Stimulated activated CD8-positive, alpha-beta memory T cell treated with anti-CD3 and anti-CD28 coated beads, Interleukin-12 subunit alpha, Interleukin-12 subunit beta, amount 100 ng/mL, for 1 hour (primary cell): Measurements from ENCODE around the gene CCL2.
"Not testable (repeated sequence)": the region's sequence is repeated elsewhere in the genome, so short reads cannot be mapped to it uniquely, and the experiment has no call there.

Experiments
- DNase-seq: peaks from one replicate; pipeline ENCODE4 v3.0.0-alpha.2; 2020; ENCODE audit warnings: low read depth

CCL2 gene

DNA sequence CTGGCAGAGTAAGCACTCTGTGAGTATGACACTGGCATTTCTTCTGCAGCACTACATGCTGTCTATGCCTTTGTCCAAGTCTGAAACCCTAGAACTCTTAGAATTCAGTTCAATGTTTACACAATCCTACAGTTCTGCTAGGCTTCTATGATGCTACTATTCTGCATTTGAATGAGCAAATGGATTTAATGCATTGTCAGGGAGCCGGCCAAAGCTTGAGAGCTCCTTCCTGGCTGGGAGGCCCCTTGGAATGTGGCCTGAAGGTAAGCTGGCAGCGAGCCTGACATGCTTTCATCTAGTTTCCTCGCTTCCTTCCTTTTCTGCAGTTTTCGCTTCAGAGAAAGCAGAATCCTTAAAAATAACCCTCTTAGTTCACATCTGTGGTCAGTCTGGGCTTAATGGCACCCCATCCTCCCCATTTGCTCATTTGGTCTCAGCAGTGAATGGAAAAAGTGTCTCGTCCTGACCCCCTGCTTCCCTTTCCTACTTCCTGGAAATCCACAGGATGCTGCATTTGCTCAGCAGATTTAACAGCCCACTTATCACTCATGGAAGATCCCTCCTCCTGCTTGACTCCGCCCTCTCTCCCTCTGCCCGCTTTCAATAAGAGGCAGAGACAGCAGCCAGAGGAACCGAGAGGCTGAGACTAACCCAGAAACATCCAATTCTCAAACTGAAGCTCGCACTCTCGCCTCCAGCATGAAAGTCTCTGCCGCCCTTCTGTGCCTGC is at the start of gene CCL2:
CCL2 (plus strand) TSS at position 635 of the 730 bp plus-strand sequence; CDS start at position 700, 65 bp downstream.
- no peak for DNase-seq

DNA sequence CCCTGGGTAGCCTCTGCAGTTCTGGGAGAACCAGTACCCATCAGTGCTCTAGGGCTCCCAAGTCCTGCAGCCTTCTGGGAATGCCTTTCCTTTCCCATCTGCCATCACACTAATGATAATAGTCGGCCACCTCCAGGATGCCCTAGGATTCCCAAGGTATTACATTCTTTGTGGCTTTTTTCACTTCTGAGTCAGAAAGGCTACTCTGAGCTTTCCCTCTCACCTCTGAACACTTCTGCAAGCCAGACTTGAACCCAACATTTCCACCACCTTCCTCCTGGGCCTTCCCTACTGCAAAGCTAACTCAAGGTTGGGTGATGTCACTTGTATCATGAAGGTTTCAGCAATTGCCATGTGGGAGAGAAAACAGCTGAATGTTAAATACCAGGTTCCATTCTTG is 49.7 kb upstream of the CCL2 start:
- DNase-seq: no peak

DNA sequence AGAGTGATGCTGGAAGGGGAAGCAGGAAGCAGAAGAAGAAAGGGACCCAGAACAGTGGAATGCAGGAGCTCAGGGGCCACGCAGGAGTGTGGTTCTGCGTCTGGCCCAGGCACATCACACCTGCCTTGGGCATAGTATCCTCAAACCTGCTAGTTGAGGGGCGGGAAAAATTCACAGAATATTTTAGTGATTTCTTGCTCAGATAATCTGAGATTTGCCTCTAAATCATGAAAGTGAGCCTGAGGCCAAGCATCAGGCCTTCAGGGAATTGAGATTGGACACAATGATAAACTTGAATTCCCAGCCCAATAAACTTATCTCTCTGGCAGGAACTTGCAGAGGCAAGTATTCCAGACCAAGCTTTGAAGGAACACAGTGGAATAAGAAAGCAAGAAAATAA is 48.5 kb upstream of the CCL2 start:
- DNase-seq: no peak

- DNase-seq: no peak
Observed at GRCh38 chr17:34207572-34207971, 47.5 kb upstream of the CCL2 start.

DNA sequence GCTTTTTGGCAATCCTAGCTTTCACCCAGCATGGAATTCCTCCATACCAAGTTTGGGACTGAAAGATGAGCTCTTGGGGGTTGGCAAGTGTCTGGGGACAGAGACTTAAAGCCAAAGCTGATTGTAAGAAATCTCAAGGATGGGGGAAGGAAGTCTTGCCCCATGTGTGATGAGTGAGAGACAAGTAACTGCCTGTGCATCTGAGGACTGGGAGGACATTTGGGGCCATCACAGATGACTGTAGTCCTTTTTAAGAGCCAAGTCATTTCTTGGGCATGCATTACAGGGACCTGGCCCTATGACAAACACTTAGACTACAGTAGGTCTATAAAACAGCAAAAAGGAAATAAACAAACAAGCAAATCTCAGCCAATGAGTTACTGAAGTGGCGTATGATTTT is 36.3 kb upstream of the CCL2 start:
- no peak for DNase-seq

GRCh38 chr17:34219405-34219804 is 35.7 kb upstream of the CCL2 start:
- no peak for DNase-seq

DNA sequence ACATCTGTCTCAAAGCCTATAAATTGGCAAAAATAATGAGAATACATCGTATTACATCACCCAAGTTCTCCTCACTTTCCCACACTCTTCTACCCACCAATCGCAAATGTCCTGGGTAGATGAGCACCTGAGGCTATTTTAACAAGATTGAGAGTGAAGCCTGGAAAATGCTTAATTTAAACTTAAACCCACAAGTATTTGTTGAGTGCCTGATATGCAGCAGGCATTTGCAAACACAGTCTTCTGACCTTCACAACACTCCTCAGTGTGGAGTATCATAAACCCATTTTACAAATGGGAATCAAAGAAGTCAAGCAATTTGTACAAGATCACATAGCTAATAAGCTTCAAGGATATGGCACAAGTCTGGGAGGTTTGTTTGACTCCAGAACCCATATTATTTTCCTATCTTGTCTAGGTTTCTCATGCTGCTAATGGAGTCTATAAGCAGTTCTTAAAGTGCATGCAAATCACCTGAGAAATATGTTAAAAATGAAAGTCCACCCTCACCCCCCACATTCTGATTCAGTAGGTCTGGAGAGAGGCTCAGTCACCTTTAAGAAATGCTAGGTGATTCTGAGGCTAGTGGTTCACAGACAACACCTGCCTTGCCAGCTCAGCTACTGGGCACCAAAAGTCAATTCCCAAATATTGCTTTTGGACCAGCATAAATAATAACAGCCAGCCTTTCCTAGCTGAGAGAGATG is 34.9 kb upstream of the CCL2 start:
- no peak for DNase-seq

- DNase-seq: no peak
Observed at GRCh38 chr17:34220752-34221395, 34.2 kb upstream of the CCL2 start.

DNA sequence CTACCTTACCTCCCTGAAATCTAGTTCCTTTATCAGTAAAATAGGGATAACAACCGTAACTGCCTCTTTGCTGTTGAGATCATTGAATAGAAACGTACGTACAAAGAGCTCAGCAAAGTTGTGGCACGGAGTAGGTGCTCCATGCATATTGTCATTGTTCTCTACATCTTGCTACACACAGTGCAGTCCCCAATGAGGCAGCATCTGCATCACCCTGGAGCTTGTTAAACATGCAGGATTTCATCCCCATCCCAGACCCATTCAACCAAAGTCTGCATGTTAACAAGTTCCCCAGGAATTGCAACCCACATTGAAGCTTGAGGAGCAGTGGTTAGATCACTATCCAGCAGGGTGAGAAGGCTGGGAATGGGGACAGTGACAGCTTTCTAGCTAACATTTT is 33.7 kb upstream of the CCL2 start:
- no peak for DNase-seq

DNA sequence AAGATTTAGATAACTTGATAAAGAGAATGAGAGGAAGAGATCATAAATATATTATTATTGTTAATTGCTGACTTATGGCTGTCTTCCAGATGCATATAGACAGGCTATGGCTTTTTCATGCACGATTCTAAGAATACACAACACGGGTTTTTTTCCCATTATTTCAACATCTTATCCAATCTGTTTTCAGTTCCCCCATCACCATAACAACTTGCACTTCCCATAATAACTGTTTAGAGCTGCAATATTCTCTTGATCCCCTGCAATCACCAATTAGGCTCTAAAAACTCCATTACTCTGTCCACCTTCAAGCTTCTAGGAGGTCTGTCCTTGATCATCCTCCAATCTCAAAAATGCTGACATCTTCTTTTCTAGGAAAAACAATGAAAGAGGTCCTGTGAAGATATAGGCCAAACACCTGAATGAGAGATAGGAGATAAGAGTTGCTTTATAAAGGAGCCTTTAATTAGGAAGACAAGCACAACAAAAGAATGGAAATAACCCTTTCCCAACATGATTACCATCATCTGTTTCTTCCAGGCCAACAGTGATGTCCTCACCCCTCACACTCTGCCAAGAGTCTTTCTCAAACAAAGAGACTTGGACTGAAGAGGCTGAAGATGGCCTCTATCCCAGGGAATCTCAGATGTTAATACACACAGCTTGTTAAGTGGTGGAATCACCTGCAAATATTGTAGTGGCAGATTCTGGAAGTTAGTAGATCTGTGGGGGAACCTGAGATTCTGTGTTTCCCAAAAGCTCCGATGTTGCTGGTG is 32.2 kb upstream of the CCL2 start:
- no peak for DNase-seq

DNA sequence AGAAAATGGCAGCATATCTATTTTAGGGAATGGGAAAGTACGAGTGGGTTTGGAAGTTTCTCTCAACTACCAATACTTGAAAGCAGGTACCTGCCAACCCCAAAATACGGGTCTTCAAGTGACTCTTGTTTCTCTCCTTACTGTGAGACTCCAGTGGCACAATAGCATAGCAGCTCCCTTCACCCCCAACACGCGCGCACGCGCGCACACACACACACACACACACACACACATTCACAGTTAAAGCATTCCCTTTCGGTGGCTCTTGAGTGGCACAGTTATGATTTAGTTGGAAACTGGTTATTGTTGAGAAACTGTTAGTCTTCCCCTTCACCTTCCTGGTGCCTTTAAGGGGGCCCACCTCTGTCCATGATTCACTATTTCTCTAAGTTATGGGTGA is 30.0 kb upstream of the CCL2 start:
- DNase-seq: no peak

DNA sequence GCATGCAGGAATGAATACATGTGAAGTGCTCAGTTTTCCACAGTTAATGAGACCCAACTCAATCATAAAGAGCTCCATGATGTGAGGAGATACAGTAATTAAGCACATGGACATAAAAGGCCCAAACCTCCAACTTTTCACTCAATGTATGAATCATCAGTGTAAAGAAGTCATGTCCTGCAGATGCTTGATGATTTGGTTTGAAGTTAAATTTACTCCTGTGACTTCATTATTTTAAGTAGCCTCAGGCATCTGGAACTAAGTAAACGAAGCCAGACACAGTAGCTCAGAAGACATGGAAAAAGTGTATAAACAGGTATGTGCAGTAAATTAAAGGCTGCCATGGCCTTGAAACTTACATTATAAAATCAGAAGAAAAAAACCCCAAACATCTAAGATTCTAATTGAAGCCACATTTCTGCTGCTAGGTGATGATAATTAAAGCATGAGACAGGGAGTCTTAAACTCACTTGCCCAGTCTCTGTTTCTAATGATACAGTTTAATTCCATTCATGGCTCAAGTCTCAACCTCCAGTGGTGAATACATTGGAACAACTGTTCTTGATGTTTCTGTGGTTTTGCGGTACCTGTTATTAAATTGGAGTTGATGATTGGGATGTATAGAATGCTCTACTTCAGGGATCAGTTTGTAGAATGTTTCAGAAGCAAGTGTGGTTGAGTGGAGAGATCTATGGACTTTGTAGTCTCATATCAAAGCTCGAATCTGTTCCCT is 28.9 kb upstream of the CCL2 start:
- DNase-seq: no peak

DNA sequence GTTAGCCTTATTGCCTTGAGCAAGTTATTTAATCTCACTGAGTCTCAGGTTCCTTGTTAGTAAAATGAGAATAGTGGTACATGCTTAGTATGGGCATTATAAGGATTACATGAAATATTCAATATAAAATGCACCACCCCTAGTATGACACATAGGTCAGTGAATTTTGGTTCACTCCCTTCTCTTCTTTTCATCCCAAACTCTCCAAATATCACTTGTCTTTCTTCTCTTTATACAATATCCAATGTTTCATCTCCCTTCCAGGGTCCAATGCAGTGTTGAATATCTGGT is 28.4 kb upstream of the CCL2 start:
- no peak for DNase-seq

- not testable (repeated sequence) for DNase-seq
Observed at GRCh38 chr17:34227293-34227692, 27.8 kb upstream of the CCL2 start.

GRCh38 chr17:34227707-34228106 is 27.4 kb upstream of the CCL2 start:
- DNase-seq: no peak

DNA sequence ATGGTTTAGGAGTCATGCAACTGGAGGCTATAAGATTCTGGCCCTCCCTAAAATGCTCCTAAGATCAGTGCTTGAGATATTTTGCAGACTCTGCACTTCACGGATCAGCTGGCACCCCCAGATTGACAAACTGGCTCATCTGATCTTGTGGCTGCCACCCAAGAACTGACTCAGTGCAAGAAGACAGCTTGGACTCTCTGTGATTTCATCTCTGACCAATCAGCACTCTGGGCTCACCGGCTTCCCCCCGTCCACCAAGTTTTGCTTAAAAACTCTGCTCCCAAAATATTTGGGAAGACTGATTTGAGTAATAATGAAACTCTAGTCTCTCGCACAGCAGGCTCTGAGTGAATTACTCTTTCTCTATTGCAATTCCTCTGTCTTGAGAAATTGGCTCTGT is 26.3 kb upstream of the CCL2 start:
- DNase-seq: no peak

DNA sequence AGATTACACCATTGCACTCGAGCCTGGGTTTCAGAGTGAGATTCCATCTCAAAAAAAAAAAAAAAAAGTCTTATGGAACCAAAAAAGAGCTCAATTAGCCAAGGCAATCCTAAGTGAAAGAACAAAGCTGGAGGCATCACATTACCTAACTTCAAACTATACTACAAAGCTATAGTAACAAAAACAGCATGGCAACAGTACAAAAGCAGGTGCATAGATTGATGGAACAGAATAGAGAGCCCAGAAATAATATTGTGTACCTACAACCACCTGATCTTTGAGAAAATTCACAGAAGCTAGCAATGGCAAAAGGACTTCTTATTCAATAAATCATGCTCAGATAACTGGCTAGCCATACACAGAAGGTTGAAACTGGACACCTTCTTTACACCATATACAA is 24.7 kb upstream of the CCL2 start:
- no peak for DNase-seq

DNA sequence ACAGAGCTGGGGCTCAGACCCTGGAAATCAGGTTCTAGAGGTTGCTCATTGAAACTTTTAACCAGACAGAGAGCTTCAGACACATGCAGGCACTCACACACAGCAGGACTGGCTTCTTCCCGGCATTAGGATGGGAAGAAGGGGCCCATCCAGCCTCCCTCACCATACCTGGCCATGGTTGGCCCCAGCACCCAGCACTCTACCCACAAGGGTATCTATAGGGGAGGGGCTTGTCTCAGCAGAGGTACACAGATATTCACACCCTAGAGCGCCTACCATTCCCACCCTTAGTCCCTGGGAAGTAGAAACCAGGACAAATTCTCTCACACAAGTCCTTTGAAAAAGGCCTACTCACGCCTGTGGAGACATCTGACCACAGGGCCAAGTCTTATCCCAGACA is 20.5 kb upstream of the CCL2 start:
- no peak for DNase-seq

GRCh38 chr17:34235389-34236028 is 19.6 kb upstream of the CCL2 start:
- no peak for DNase-seq

DNA sequence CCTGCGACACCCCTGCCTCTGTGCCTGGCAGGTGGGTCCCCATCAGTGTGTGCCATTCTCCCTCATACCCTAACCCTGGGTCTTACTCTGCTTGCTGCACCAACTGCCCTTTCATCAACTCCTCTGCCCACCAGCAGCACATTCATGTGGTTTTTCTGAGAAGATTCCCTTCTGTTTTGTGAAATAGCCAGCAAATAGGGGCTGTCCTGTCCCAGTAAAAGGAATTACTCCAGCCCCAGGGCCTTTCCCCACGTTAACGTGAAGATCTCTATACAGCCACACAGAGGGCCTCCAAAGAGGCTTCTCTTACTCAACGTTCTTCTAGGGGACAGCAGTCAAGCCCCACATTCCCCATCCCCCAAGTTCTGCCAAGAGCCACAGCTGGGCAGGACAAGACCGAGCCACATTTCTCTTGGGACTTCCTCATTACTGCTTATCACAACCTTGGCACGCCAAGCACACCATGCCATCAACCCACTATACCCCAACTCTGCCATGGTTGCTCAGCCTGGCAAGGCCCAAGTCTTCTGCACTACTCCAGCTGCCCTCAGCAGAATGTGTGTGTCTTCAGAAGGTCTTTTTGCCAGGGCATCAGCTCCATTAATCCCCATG is 18.7 kb upstream of the CCL2 start:
- no peak for DNase-seq

DNA sequence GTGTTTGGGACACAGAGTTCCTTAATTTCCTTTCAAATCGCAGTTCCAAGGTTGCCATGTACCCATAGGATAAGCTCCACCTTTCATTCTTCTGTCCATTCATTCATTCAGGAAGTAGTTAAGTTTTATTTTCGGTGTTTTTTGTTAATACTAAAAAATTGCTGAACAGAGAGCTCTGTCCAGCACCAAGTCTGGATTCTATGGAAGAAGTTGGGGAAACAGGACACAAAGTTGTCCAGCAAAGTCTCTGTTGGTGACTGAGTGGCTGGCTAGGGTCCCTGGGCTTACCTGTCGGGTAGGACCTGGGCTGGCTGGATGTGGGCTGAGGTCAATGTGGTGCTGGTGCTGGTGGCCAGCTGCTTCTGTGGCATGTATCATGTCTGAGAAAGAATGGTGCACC is 17.6 kb upstream of the CCL2 start:
- DNase-seq: no peak
